B cell (primary cell): Measurements from ENCODE around the gene TBC1D2B. TPM values are rescaled to one million over a fixed set of nuclear protein-coding genes. Genes with fewer than 3 reads are reported as not detected.

Source experiments
- ATAC-seq: fragments of 200-7000 bp; cut with Tn5 transposase; one replicate; pipeline ENCODE4 v1.10.0; 2021; ENCODE audit warnings: low read depth, mild to moderate bottlenecking, moderate number of reproducible peaks, moderate library complexity
- CTCF ChIA-PET: fragments of 350-600 bp; sonication (Branson Sonifier 250); formaldehyde crosslinking; loops from one replicate; lab custom pipeline; 2021; ENCODE audit warnings: antibody characterized with exemption, inconsistent platforms; lab: Charles Lee
- POLR2A ChIA-PET: fragments of 350-600 bp; sonication (Branson Sonifier 250); formaldehyde crosslinking; loops from one replicate; lab custom pipeline; 2021; ENCODE audit warnings: antibody characterized with exemption; lab: Charles Lee
- DNase-seq: peaks from one replicate; pipeline ENCODE4 v3.0.0; 2013
- H2AFZ ChIP-seq: 2 replicates; pipeline ENCODE4 v1.6.1; 2012; ENCODE audit warnings: mild to moderate bottlenecking, low read depth, low read length; ENCODE audit not compliant: insufficient read depth, poor library complexity, severe bottlenecking
- H3K27ac ChIP-seq, 2 donors: 1 replicate in 1 of 2; 2 replicates in 1 of 2; pipeline ENCODE4 v1.5.1; 2012 to 2013; ENCODE audit warnings: low read length in 2 of 2, mild to moderate bottlenecking in 2 of 2, moderate library complexity in 1 of 2
- H3K27me3 ChIP-seq, 4 experiments: fragments of 200-600 bp in 1 of 4; sonication (generic) in 1 of 4; replicated peaks in 1 of 4; 1 replicate in 2 of 4; 2 replicates in 2 of 4; pipeline versions ENCODE4 v1.6.1 to v1.7.0; 2013 to 2016; ENCODE audit warnings: low read length in 3 of 4, mild to moderate bottlenecking in 2 of 4, mixed read lengths in 1 of 4, moderate library complexity in 1 of 4; ENCODE audit not compliant: insufficient read depth in 4 of 4, control insufficient read depth in 3 of 4; ENCODE audit errors: control extremely low read depth in 1 of 4
- H3K36me3 ChIP-seq, 2 experiments: replicated peaks in 1 of 2; 1 replicate in 1 of 2; 2 replicates in 1 of 2; pipeline versions ENCODE4 v1.6.1 to v1.7.1; 2013; ENCODE audit warnings: low read length in 1 of 2; ENCODE audit not compliant: insufficient read depth in 2 of 2, control insufficient read depth in 1 of 2; ENCODE audit errors: control extremely low read depth in 1 of 2, extremely low read depth in 1 of 2
- H3K4me1 ChIP-seq, 2 donors: fragments of 200-600 bp in 1 of 2; sonication (generic) in 1 of 2; 1 replicate in 1 of 2; 2 replicates in 1 of 2; pipeline versions ENCODE4 v1.5.1 to v1.6.1; 2013 to 2017; ENCODE audit warnings: low read length in 2 of 2; ENCODE audit not compliant: control insufficient read depth in 2 of 2, insufficient read depth in 2 of 2
- H3K4me2 ChIP-seq: replicated peaks from 2 replicates; pipeline ENCODE3; 2012; ENCODE audit warnings: mild to moderate bottlenecking, low read depth, low read length; ENCODE audit not compliant: poor library complexity, severe bottlenecking
- H3K4me3 ChIP-seq, 5 experiments: fragments of 200-600 bp in 1 of 5; sonication (generic) in 1 of 5; 1 replicate in 3 of 5; 2 replicates in 2 of 5; pipeline versions ENCODE4 v1.5.1 to v1.7.0; 2011 to 2016; ENCODE audit warnings: low read length in 4 of 5, mild to moderate bottlenecking in 4 of 5, low read depth in 2 of 5, control low read depth in 1 of 5, moderate library complexity in 1 of 5; ENCODE audit not compliant: insufficient read depth in 1 of 5; ENCODE audit errors: control extremely low read depth in 1 of 5, extremely low read depth in 1 of 5
- H3K79me2 ChIP-seq: fragments of 200-600 bp; sonication (generic); one replicate; pipeline ENCODE4 v1.6.0; 2016; ENCODE audit warnings: low read length; ENCODE audit not compliant: control insufficient read depth, insufficient read depth
- H3K9ac ChIP-seq: fragments of 200-600 bp; sonication (generic); 2 replicates; pipeline ENCODE4 v1.6.1; 2017; ENCODE audit warnings: mild to moderate bottlenecking, low read length, moderate library complexity
- H3K9me3 ChIP-seq, 3 donors: one replicate each; pipeline versions ENCODE4 v1.6.1 to v1.7.1; 2013; ENCODE audit warnings: low read length in 2 of 3; ENCODE audit not compliant: control insufficient read depth in 2 of 3, insufficient read depth in 1 of 3; ENCODE audit errors: control extremely low read depth in 1 of 3
- H4K20me1 ChIP-seq: 2 replicates; pipeline ENCODE4 v1.6.0; 2012; ENCODE audit warnings: mild to moderate bottlenecking, low read length; ENCODE audit not compliant: insufficient read depth, control insufficient read depth, poor library complexity, severe bottlenecking
- H3K27ac Mint-ChIP-seq: one replicate; pipeline ENCODE4 v1.8.0; 2021; ENCODE audit warnings: mixed read lengths
- H3K27me3 Mint-ChIP-seq: one replicate; pipeline ENCODE4 v1.8.0; 2021; ENCODE audit warnings: mixed read lengths
- H3K4me1 Mint-ChIP-seq: one replicate; pipeline ENCODE4 v1.8.0; 2021; ENCODE audit warnings: mixed read lengths
- H3K4me3 Mint-ChIP-seq: one replicate; pipeline ENCODE4 v1.8.0; 2021; ENCODE audit warnings: mixed read lengths
- H3K9me3 Mint-ChIP-seq: one replicate; pipeline ENCODE4 v1.8.0; 2022; ENCODE audit warnings: mixed read lengths; ENCODE audit not compliant: insufficient read depth
- EZH2 ChIP-seq: IDR thresholded peaks from 2 replicates; pipeline ENCODE4 v1.6.1; 2012; ENCODE audit warnings: borderline replicate concordance, low read depth, mild to moderate bottlenecking, moderate library complexity, low read length; ENCODE audit not compliant: insufficient read depth, poor library complexity, severe bottlenecking
- WGBS: methylation state at CpG from one replicate; pipeline ENCODE4 v1.1.5; 2013; ENCODE audit warnings: missing lambda C conversion rate; ENCODE audit not compliant: insufficient coverage; 5-methylcytosine and 5-hydroxymethylcytosine counted together
- intact Hi-C: fragments of 100-400 bp; cut with micrococcal nuclease; formaldehyde crosslinking; loops from one replicate; pipeline ENCODE4 v1.10.0; 2022
- polyA plus RNA-seq: library from polyadenylated mRNA; depleted of rRNA; stranded (reverse); fragments of >200 nt; gene quantifications from 2 replicates; pipeline ENCODE4 v1.2.3, GENCODE V29; 2012
- total RNA-seq, 2 donors: library from RNA; stranded (reverse); fragments of 120-200 nt in 1 of 2; gene quantifications; 1 replicate in 1 of 2; 2 replicates in 1 of 2; pipeline versions ENCODE4 v1.2.3 to v1.2.4, GENCODE V29; 2013 to 2022
- TF ChIP-seq, protein P1 (sequence below): fragments of 200-600 bp; IDR thresholded peaks from one replicate; pipeline ENCODE4 v1.8.0; 2022; ENCODE audit warnings: antibody characterized with exemption, mild to moderate bottlenecking

Gene TBC1D2B
- total and polyA plus RNA-seq, 2 donors (not counting 1 experiment from before 2014, with no cell fraction given), result 8.5 to 26.1 TPM

DNA sequence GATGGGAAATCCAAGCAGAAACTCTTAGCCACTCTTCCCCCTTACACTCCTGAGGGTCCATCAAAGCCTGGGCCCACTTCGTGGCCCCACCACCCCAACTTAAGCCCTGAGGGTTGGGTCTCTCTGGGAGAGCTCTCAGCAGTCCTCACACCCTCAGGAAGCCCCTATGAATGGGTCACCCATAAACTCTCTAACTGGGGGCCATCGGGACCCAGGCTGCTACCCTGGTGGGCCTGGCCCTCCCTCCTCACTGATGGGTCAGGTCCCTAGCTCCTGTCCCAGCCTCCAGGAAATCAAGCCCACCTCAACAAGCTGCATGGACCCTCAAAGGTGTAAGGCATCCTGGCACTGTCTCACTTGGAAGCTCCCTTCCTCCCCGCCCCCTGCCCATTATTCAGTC lies 34.3 kb upstream of the TBC1D2B start:
- Histone ChIP-seq H4K20me1 (no peaks in the 10 kb centered on the region), H3K9me3 (no peaks in the 10 kb centered on the region), H3K9ac (no peak overlapping the region), H2AFZ (no peak overlapping the region), H3K4me3 (no peak overlapping the region), H3K4me1 (peaks cover 4 to 6% of the 10 kb centered on the region in 2 donors), H3K36me3 (no peaks in the 10 kb centered on the region), H3K27ac (no peak overlapping the region), H3K79me2 (no peaks in the 10 kb centered on the region), H3K4me2 (no peak overlapping the region), H3K27me3 (no peaks in the 10 kb centered on the region)
- 69% methylated on average over 3 of the region's 3 CpGs for WGBS
- DNase-seq, result no peak
- H3K27me3 Mint-ChIP-seq, result no peaks in the 10 kb centered on the region
- ATAC-seq, result no peak
- peaks cover 6% of the 10 kb centered on the region for H3K4me1 Mint-ChIP-seq
- H3K4me3 Mint-ChIP-seq, result no peak overlapping the region
- TF ChIP-seq EZH2, result no peak
- TF ChIP-seq, protein P1, sequence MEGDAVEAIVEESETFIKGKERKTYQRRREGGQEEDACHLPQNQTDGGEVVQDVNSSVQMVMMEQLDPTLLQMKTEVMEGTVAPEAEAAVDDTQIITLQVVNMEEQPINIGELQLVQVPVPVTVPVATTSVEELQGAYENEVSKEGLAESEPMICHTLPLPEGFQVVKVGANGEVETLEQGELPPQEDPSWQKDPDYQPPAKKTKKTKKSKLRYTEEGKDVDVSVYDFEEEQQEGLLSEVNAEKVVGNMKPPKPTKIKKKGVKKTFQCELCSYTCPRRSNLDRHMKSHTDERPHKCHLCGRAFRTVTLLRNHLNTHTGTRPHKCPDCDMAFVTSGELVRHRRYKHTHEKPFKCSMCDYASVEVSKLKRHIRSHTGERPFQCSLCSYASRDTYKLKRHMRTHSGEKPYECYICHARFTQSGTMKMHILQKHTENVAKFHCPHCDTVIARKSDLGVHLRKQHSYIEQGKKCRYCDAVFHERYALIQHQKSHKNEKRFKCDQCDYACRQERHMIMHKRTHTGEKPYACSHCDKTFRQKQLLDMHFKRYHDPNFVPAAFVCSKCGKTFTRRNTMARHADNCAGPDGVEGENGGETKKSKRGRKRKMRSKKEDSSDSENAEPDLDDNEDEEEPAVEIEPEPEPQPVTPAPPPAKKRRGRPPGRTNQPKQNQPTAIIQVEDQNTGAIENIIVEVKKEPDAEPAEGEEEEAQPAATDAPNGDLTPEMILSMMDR, result no peak
- POLR2A ChIA-PET, result no interaction called here
- CTCF ChIA-PET, result interaction anchor here (0.6 to 12.6 kb wide), 16 partner anchors 17 to 325 kb away, joined by 3 to 394 read pairs (median 12); partner anchors contain the start of gene CIB2
- intact Hi-C loops, result no loop called here
- no peak overlapping the region for H3K27ac Mint-ChIP-seq
- H3K9me3 Mint-ChIP-seq, result no peaks in the 10 kb centered on the region

GRCh38 chr15:78110916-78111475 lies 33.5 kb upstream of the TBC1D2B start:
- no peaks in the 10 kb centered on the region for H3K27me3 ChIP-seq
- no peaks in the 10 kb centered on the region for H3K27me3 Mint-ChIP-seq
- ChIA-PET CTCF (interaction anchor here (0.6 to 12.6 kb wide), 13 partner anchors 18 to 201 kb away, joined by 3 to 394 read pairs (median 49); partner anchors contain the start of gene CIB2), POLR2A (no interaction called here)
- no peak overlapping the region for H3K4me3 Mint-ChIP-seq
- H3K9me3 ChIP-seq, result no peaks in the 10 kb centered on the region
- intact Hi-C loops, result no loop called here
- H3K4me1 Mint-ChIP-seq, result peaks cover 6% of the 10 kb centered on the region
- no peaks in the 10 kb centered on the region for H4K20me1 ChIP-seq
- 97% methylated on average over 8 of the region's 10 CpGs for WGBS
- no peak for ATAC-seq
- H3K9me3 Mint-ChIP-seq, result no peaks in the 10 kb centered on the region
- H3K79me2 ChIP-seq, result no peaks in the 10 kb centered on the region
- H2AFZ ChIP-seq, result no peak overlapping the region
- no peak for DNase-seq
- H3K9ac ChIP-seq, result no peak overlapping the region
- peaks cover 4 to 6% of the 10 kb centered on the region in 2 donors for H3K4me1 ChIP-seq
- H3K27ac ChIP-seq, result no peak overlapping the region
- H3K4me3 ChIP-seq, result no peak overlapping the region
- no peak for TF ChIP-seq EZH2
- TF ChIP-seq, protein P1, result no peak
- H3K36me3 ChIP-seq, result no peaks in the 10 kb centered on the region
- H3K27ac Mint-ChIP-seq, result no peak overlapping the region
- H3K4me2 ChIP-seq, result no peak overlapping the region
